Smooth muscle cell of the brain vasculature (primary cell): ENCODE data around the gene ZHX3.
"Not testable (repeated sequence)": the region's sequence is repeated elsewhere in the genome, so short reads cannot be mapped to it uniquely, and the experiment has no call there.

Experiments used
- DNase-seq: peaks from one replicate; pipeline ENCODE4 v3.0.0-alpha.2; 2012; ENCODE audit warnings: low read depth, low spot score

ZHX3 gene

DNA sequence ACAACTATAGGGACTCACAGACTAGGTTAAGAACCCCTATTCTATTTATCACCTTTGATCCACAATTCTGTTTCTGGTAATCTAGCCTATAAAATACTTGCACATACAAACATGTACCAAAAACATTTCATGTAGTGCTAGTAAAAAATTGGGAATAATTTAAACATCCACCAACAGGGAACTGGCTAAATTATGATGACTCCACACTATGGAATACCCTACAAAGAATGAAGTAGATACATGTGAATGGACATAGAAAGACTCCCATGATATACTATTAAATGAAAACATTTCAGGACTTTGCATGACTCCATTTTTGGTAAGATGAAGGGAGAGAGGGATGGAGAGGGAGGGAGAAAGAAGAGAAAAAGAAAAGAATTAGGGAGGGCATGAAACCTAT lies 58.2 kb downstream of the ZHX3 start:
- DNase-seq: no peak

DNA sequence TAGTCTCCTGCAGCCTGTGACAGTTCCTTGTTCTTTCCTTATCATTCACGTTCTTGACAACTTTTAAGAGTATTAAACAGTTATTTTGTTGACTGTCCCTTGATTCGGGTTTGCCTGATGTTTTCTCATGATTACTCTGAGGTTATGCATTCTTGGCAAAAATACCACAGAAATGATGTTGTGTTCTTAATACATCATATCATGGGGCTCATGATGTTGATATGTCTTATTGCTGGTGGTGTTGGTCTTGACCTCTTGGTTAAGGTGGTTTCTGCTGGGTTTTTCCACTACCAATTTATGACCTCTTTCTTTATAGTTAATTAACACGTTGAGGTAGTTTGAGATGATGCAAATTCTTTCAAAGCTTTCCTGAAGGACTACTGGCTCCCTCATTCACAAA lies 59.1 kb downstream of the ZHX3 start:
- no peak for DNase-seq

- DNase-seq: no peak
Observed at GRCh38 chr20:41256516-41256915, 61.0 kb downstream of the ZHX3 start.

GRCh38 chr20:41255655-41256054 lies 61.9 kb downstream of the ZHX3 start:
- DNase-seq: no peak

GRCh38 chr20:41249411-41250281 lies 67.9 kb downstream of the ZHX3 start:
- no peak for DNase-seq

DNA sequence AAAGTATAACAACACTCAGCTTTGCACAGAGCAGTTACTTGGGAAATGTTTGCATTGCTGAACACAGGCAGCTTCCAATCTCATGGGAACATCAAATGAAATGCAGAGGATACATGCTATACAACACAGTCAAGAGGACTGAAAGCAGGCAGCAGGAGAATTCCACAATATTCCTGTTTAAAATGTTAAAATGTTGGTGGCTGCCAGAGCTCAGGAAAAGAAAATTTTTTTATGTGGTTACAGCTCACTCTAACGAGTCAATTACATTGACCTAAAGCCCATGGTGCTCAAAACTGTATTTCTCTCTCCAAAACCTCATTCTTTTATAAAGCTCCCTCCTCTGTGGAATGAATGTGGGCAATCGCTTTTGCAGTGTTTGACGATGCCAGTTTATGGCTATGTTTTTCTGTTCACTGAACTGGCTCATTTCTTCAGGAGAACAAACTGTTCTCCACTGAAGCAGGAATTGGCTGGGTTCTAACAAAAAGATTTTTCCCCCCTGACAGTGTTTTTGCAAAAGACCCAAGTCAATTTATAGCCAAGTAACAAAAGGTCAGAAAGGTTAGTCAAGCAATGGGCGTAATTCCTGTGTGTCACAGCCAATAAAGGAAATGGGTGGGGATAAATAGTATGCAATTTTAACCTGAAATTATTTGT lies 69.0 kb downstream of the ZHX3 start:
- no peak for DNase-seq

GRCh38 chr20:41247523-41248367 lies 69.8 kb downstream of the ZHX3 start:
- no peak for DNase-seq

- DNase-seq: no peak
Observed at GRCh38 chr20:41245086-41245707, 72.3 kb downstream of the ZHX3 start.

DNA sequence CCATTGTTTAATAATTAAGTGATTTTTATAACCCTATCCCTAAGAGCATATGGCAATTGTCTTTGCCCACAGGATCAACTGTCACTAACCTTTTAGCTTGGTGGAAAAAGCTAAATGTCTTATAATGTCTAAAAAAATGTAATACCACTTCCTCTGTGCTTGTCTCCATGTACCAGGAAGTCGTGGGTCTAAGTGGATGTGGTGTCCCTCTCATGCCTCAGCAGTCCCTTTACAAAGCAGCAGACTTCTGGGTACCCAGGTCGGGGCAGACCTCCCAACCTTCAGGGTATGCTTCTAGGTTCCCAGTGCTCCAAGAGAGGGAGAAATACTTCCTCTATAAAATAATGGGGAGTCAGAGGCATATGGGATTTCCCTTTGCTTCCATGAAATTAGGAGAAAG lies 74.7 kb downstream of the ZHX3 start:
- no peak for DNase-seq

- DNase-seq: no peak
Observed at GRCh38 chr20:41242352-41242751, 75.2 kb downstream of the ZHX3 start.

DNA sequence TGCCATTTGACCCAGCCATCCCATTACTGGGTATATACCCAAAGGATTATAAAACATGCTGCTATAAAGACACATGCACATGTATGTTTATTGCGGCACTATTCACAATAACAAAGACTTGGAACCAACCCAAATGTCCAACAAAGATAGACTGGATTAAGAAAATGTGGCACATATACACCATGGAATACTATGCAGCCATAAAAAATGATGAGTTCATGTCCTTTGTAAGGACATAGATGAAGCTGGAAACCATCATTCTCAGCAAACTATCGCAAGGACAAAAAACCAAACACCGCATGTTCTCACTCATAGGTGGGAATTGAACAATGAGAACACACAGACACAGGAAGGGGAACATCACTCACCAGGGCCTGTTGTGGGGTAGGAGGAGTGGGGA lies 80.3 kb downstream of the ZHX3 start:
- DNase-seq: not testable (repeated sequence)

- DNase-seq: not testable (repeated sequence)
Observed at GRCh38 chr20:41236818-41237217, 80.7 kb downstream of the ZHX3 start.

DNA sequence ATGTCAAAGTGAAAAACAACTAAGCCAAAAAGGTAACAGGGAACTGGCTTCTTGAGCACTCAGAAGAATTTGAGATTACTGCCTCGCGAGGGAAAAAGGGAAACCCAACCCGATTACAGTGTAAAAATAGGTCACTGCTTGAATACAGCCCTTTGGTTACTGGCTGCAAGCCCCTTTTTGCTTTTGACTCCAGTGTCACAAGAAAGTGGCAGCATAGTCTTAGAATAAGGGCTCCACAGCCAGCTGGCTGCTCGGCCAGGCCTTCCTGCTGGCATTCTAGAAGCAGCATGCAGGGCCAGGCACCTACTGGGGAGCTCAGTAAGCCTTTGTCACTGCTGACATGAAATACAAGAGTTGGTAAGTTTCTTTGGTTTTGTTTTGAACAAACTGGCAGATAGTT lies 83.0 kb downstream of the ZHX3 start:
- no peak for DNase-seq

GRCh38 chr20:41234041-41234440 lies 83.5 kb downstream of the ZHX3 start:
- DNase-seq: no peak

DNA sequence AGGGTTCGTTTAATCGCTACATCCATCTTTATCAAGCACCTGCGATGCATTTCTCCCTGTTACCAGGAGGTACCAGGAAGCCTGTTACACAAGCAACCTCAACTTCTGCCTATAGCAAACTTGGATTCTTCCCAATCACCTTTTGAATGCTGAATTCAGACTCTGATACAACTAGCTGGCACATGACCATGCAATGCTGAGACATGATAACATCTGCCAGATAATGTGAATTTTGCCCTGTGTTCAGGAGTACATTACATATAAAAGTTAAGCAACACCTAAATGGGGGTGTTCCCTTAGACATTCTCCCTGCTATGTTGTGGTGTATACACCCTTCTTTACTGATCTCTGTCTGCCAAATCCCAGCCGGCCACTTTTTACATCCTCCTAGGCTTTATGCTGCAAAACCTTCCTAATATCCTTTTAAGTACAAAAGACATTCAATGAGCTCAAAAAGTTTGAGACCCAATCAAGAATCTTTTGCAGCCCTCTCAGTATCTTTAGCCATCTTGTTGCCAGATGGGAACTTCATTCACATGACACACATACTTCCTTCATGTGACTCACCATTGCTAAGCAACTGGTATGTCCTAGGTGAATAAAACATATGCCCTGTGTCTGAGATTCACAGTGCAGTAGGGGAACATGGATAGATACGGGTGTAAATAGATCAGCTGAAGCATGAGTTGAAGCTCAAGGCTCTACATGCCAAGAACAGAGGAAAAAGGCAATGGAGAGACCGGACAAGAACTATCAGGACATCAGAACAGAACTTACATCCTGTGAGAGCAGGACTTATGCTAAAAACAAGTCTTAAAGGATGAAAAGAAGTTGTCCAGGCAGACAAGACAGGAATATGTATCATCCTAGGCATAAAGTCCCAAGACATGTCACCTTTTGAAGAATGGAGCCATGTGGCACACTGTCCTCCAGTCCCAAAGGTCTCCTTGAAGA lies 84.3 kb downstream of the ZHX3 start:
- DNase-seq: no peak

DNA sequence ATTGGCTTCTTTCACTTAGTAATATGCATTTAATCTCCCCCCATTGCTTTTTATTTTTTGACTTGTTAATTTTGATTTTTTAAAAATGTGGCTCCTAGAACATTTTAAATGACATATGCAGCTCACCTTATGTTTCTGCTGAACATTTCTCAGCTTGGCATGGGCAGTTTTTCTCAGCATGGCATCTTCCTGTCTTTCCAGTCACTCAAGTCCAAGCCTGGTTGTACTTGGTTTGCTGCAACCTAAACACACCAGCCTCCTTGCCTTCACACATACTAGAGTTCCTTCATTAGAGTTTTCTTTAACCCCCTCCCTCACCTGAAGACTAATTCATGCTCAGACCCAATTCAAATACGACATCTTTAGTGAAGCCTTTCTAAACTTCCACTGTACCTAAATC lies 86.4 kb downstream of the ZHX3 start:
- no peak for DNase-seq

- no peak for DNase-seq
Observed at GRCh38 chr20:41230136-41230535, 87.4 kb downstream of the ZHX3 start.

DNA sequence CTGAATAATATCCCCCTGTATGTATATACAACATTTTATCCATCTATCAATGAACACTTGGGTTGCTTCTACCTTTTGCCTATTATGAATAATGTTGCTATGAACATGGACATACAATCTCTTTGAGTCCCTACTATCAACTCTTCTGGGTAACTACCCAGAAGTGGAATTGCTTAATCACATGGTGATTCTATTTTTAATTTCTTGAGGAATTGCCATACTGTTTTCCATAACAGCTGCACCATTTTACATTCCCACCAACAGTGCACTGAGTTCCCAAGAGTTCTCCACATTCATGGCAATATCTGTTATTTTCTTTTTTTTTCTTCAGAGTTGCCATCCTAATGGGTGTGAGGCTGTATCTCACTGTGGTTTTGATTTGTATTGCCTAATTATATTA lies 88.3 kb downstream of the ZHX3 start:
- DNase-seq: no peak

- DNase-seq: no peak
Observed at GRCh38 chr20:41228858-41229257, 88.7 kb downstream of the ZHX3 start.

- DNase-seq: no peak
Observed at GRCh38 chr20:41226426-41226825, 91.1 kb downstream of the ZHX3 start.

- no peak for DNase-seq
Observed at GRCh38 chr20:41225091-41225490, 92.4 kb downstream of the ZHX3 start.
